H1 (cell line): ENCODE measurements around the gene PTPRG. TPM values are rescaled to one million over a fixed set of nuclear protein-coding genes. Genes with fewer than 3 reads are reported as not detected.

Experiments
- CHD1 ChIP-seq: IDR thresholded peaks from 2 replicates; pipeline ENCODE4 v1.6.1; 2012; ENCODE audit warnings: low read depth, low read length, improper control_type of control experiment
- CHD2 ChIP-seq: IDR thresholded peaks from 2 replicates; pipeline ENCODE4 v1.6.1; 2012; ENCODE audit warnings: low read length, improper control_type of control experiment
- CHD7 ChIP-seq: fragments of 300-600 bp; sonication (generic); IDR thresholded peaks from 2 replicates; pipeline ENCODE4 v1.7.1; 2012; ENCODE audit warnings: low read length, moderate library complexity, mild to moderate bottlenecking, inconsistent platforms; ENCODE audit not compliant: insufficient replicate concordance
- E2F6 ChIP-seq: IDR thresholded peaks from 2 replicates; pipeline ENCODE4 v1.6.1; 2012; ENCODE audit warnings: inconsistent platforms
- FOSL1 ChIP-seq: IDR thresholded peaks from 2 replicates; pipeline ENCODE4 v1.6.1; 2011; ENCODE audit warnings: mild to moderate bottlenecking, low read depth, low read length, moderate library complexity; ENCODE audit not compliant: insufficient read depth
- PHF8 ChIP-seq: fragments of 200-600 bp; sonication (generic); conservative IDR thresholded peaks from 2 replicates; pipeline ENCODE4 v1.7.1; 2012; ENCODE audit warnings: low read depth, mild to moderate bottlenecking, inconsistent platforms, low read length, moderate library complexity
- RNF2 ChIP-seq: fragments of 200-900, 300-1000 bp; sonication (generic); IDR thresholded peaks from 2 replicates; pipeline ENCODE4 v1.7.1; 2016; ENCODE audit warnings: borderline replicate concordance, low read depth, mild to moderate bottlenecking, antibody characterized with exemption, low read length; ENCODE audit not compliant: poor library complexity, severe bottlenecking; ENCODE audit errors: missing control alignments
- SP4 ChIP-seq: IDR thresholded peaks from 2 replicates; pipeline ENCODE4 v1.6.1; 2012; ENCODE audit warnings: low read length, inconsistent platforms
- USF2 ChIP-seq: IDR thresholded peaks from 2 replicates; pipeline ENCODE4 v1.6.1; 2011; ENCODE audit warnings: low read length, improper control_type of control experiment
- YY1 ChIP-seq: IDR thresholded peaks from 2 replicates; pipeline ENCODE4 v1.6.1; 2011; ENCODE audit warnings: low read depth, mild to moderate bottlenecking, low read length
- polyA plus RNA-seq, 7 experiments: library from polyadenylated mRNA; depleted of rRNA in 3 of 7; stranded (reverse) in 5 of 7; unstranded in 2 of 7; fragments of >200 nt in 5 of 7; fragments of 200-250 nt in 2 of 7; gene quantifications; 1 replicate in 5 of 7; 2 replicates in 1 of 7; 4 replicates in 1 of 7; pipeline versions ENCODE4 v1.2.1 to v1.2.3, GENCODE V29; 2011 to 2013; ENCODE audit warnings: missing spikeins in 2 of 7, mixed read lengths in 2 of 7
- total RNA-seq: library from RNA; stranded (reverse); fragmentation: NEBNext Ultra II Directional; extraction: Animal tissue kit (Norgen Biotek cat#: 25700); gene quantifications from 2 replicates; pipeline ENCODE4 v1.2.1, GENCODE V29; 2021

PTPRG gene
- total and polyA plus RNA-seq, 2 of the 8 experiments (the other 6 are each of a cell fraction or from before 2014, with no cell fraction given): 23.3 to 96.2 TPM

GRCh38 chr3:61685755-61686154 lies 124.4 kb downstream of the PTPRG start (continued):
- TF ChIP-seq CHD7 (no peak), CHD2 (no peak), E2F6 (no peak), FOSL1 (no peak), PHF8 (no peak), RNF2 (no peak), SP4 (no peak), USF2 (no peak), CHD1 (no peak), YY1 (no peak)
